ENCODE data around the gene TICRR. TPM values are rescaled to one million over a fixed set of nuclear protein-coding genes. Genes with fewer than 3 reads are reported as not detected.
A peak's percentile ranks its signal among the peaks of the same experiment; 100 is the strongest.
"Not testable (repeated sequence)": the region's sequence is repeated elsewhere in the genome, so short reads cannot be mapped to it uniquely, and the experiment has no call there.

Gene TICRR
- total RNA-seq: 0.65 and 1.9 TPM in 2 replicates

GRCh38 chr15:89575146-89575655 is at the start of gene TICRR:
Gene TICRR, plus strand, starts transcription at chr15:89575469. Its CDS starts 118 bp downstream, at chr15:89575587.
- DNase-seq (ENCODE audit: low read depth): peak; percentile 99

- no peak for DNase-seq (ENCODE audit: low read depth)
Measured at GRCh38 chr15:89526181-89526580, 49.1 kb upstream of the TICRR start.

- DNase-seq (ENCODE audit: low read depth): no peak
Measured at GRCh38 chr15:89526601-89527441, 48.4 kb upstream of the TICRR start.

- DNase-seq (ENCODE audit: low read depth): no peak
Measured at GRCh38 chr15:89528757-89529352, 46.4 kb upstream of the TICRR start.

- DNase-seq (ENCODE audit: low read depth): no peak
Measured at GRCh38 chr15:89530976-89531375, 44.3 kb upstream of the TICRR start.

GRCh38 chr15:89531796-89532537 is 43.3 kb upstream of the TICRR start:
- DNase-seq (ENCODE audit: low read depth): no peak

- DNase-seq (ENCODE audit: low read depth): no peak
Measured at GRCh38 chr15:89533861-89534544, 41.3 kb upstream of the TICRR start.

GRCh38 chr15:89539027-89539426 is 36.2 kb upstream of the TICRR start:
- no peak for DNase-seq (ENCODE audit: low read depth)

- DNase-seq (ENCODE audit: low read depth): no peak
Measured at GRCh38 chr15:89542369-89542768, 32.9 kb upstream of the TICRR start.

- no peak for DNase-seq (ENCODE audit: low read depth)
Measured at GRCh38 chr15:89543389-89543788, 31.9 kb upstream of the TICRR start.

- DNase-seq (ENCODE audit: low read depth): not testable (repeated sequence)
Measured at GRCh38 chr15:89549138-89549537, 26.1 kb upstream of the TICRR start.

- no peak for DNase-seq (ENCODE audit: low read depth)
Measured at GRCh38 chr15:89550427-89550826, 24.8 kb upstream of the TICRR start.

- peak; percentile 71 for DNase-seq (ENCODE audit: low read depth)
Measured at GRCh38 chr15:89551550-89551949, 23.7 kb upstream of the TICRR start.

GRCh38 chr15:89553632-89554031 is 21.6 kb upstream of the TICRR start:
- DNase-seq (ENCODE audit: low read depth): no peak

- DNase-seq (ENCODE audit: low read depth): no peak
Measured at GRCh38 chr15:89554247-89554646, 21.0 kb upstream of the TICRR start.

GRCh38 chr15:89555768-89556167 is 19.5 kb upstream of the TICRR start:
- no peak for DNase-seq (ENCODE audit: low read depth)

GRCh38 chr15:89556413-89557262 is 18.6 kb upstream of the TICRR start:
- DNase-seq (ENCODE audit: low read depth): peak; percentile 78

GRCh38 chr15:89559769-89560264 is 15.5 kb upstream of the TICRR start:
- DNase-seq (ENCODE audit: low read depth): no peak

GRCh38 chr15:89566181-89566580 is 9.1 kb upstream of the TICRR start:
- no peak for DNase-seq (ENCODE audit: low read depth)

GRCh38 chr15:89566621-89567294 is 8.5 kb upstream of the TICRR start:
- no peak for DNase-seq (ENCODE audit: low read depth)
